Measurements from ENCODE around the gene ERICH6. TPM values are rescaled to one million over a fixed set of nuclear protein-coding genes. Genes with fewer than 3 reads are reported as not detected.

ERICH6 gene
- total RNA-seq, 2 donors from 2014 or later = not detected

GRCh38 chr3:150697646-150698045, 6.1 kb downstream of the ERICH6 start:
- DNase-seq (ENCODE audit: low spot score) = no peak
- intact Hi-C loops (cut with DNase I) = no loop called here

DNA sequence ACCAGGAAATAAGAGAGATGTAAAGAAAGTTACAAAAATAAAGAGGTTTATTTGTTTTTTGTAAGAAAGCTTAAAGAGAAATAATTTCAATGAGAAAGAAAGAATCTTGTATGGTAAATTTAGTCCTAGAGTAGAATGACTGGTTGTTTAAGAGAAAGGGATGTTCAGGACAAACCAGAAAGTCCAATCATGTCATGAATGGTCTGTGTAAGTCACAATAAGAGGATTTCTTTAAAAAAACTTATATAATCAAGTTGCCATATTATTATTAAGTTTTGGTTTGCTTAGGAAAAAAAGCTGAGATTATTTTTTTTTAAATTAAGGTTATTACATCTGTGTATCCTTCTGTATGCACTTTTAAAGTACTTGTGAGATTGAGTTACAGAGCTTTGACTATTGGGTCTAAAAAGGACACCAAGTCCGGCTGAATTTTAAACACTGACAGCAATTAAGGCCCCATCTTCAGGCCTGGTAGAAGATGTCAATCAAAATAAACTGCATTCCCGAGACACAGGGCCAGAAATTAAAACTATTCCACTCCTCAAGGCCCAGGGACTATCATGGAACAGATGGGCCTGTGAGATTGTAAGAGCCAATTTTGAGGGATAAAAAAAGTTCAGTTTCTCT, 12.2 kb downstream of the ERICH6 start:
- intact Hi-C loops (cut with DNase I) = no loop called here
- DNase-seq (ENCODE audit: low spot score) = no peak

GRCh38 chr3:150687613-150688012, 16.1 kb downstream of the ERICH6 start:
- no peak for DNase-seq (ENCODE audit: low spot score)
- intact Hi-C loops (cut with DNase I) = no loop called here

DNA sequence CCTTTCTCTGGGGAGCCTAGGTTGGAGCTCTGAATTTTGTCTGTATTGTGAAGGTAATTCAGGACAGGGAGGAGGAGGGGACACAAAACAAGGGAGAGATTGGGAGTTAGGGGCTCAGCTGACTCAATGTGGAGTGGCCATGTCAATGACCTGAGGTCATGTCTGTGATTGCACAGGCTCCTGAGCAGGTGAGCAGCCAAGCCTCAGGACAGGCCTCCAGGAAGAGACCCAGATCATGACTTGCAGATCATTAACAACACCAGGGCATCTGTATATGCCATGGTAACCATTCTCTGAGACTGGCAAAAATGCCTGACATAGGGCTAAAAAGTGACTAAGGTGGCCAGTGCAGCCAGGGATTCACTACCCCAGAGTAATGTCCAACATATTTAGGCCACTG, 20.9 kb downstream of the ERICH6 start:
- DNase-seq (ENCODE audit: low spot score) = no peak
- intact Hi-C loops (cut with DNase I) = no loop called here

DNA sequence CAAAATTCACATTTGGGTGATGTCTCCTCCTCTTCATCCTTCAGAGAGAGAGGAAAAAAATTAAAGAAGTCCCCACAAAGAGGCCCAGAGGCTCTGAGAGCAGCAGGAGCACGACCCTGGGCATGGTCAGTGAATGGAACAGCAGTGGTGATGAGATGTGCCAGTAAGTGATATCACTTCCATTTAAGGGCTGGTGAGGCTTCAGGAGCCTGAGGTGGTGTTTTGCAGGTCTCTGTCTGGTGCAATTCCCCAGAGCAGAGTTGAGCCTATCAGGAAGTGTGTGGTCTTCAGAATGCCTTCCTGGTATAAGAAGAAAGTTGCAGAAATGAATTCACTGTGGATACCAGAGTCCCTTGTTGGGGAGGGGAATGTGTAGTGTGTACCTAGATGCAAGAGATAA, 21.4 kb downstream of the ERICH6 start:
- no peak for DNase-seq (ENCODE audit: low spot score)

DNA sequence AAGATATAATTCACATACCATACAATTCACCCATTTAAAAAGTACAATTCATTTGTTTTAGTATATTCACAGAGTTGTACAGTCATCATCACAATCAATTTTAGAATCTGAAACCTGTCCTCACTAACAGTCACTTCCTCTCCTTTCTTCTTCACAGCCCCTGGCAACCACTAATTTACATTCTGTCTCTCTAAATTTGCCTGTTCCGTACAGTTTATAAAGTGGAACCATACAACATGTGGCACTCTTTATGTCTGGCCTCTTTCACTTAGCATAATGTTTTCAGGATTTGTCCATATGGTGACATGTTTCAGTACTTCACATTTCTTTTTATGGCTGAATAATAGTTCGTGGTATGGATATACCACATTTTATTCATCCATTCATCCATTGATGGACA, 22.7 kb downstream of the ERICH6 start:
- DNase-seq (ENCODE audit: low spot score) = no peak
- intact Hi-C loops (cut with DNase I) = no loop called here

More for the DNA sequence above, 21.4 kb downstream of the ERICH6 start:
- intact Hi-C loops (cut with DNase I) = no loop called here

GRCh38 chr3:150680562-150680961, 23.2 kb downstream of the ERICH6 start:
- intact Hi-C loops (cut with DNase I) = no loop called here
- DNase-seq (ENCODE audit: low spot score) = no peak

- intact Hi-C loops (cut with DNase I) = no loop called here
- no peak for DNase-seq (ENCODE audit: low spot score)
These were observed 28.1 kb downstream of the ERICH6 start for GRCh38 chr3:150675587-150675986.

DNA sequence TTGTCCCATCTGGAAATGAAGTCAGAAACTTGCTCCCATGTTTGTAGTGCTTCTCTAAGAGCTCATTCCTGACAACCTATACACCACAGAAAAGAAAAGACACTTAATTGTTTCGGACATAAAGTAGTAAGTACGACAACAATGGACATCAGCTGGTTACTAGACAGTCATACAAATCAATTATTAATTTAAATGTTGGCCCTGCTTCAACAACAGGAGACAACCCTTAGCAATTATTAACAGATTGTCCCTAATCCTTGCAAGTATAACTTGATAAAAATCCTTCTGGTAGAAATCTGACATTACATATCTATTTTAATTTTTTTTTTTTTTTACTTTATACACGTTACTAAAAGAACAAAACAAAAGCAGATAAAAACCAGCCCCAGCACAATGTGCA, 29.8 kb downstream of the ERICH6 start:
- intact Hi-C loops (cut with DNase I) = no loop called here

DNA sequence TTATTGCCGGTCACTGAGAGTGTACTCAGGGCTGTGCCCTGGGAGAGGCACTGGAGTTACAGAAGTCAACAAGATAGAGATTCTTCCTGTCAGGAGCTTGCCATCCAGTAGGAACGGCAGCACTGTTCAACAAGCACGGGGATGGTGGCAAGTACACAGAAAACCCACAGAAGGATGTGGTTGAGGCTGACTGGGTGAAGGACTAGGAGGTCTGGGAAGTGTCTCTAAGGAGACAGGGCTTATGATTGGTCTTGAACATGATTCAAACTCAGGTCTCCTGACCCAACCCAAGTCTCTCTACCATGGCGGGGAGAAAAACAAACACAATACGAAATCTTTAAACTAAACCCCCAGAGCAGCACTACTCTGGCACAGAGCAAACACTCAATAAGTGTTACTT, 37.6 kb downstream of the ERICH6 start:
- no peak for DNase-seq (ENCODE audit: low spot score)
- intact Hi-C loops (cut with DNase I) = no loop called here

More for the DNA sequence above, 29.8 kb downstream of the ERICH6 start:
- no peak for DNase-seq (ENCODE audit: low spot score)

GRCh38 chr3:150663461-150663860, 40.3 kb downstream of the ERICH6 start:
- intact Hi-C loops (cut with DNase I) = no loop called here
- DNase-seq (ENCODE audit: low spot score) = no peak

DNA sequence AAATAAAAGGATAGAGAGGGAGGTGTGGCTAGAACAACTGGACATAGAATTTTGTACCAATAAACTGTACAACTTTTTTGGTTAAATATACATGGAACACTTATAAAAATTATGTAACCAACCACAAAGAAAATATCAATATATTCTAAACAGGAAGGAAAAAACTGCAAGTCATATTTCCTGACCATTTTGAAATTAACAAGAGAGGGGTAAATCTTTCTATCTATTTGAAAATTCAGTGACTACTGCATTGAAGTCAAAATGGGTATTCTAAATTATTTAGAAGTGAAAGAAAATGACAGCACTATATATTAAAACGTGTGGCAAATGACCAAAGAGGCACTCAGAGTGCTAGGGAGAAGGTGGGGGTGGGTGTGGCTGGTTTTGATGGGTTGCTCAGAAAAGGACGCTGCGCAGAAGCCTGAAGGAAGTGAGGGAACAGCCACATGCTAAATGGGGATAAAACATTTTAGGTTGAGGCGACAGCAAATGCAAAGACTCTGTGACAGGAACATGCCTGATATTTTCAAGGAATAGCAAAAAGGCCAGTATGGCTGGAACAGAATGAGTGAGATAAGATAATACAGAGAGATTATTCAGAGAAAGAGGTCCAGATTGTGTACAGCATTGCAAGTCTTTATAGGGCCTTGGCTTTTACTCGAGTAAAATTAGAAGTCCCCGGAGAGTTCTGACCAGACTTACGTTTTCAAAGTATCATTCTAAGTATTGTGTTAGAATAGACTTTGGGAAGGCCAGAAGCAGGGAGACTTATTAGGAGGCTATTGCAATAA, 41.1 kb downstream of the ERICH6 start:
- intact Hi-C loops (cut with DNase I) = no loop called here
- no peak for DNase-seq (ENCODE audit: low spot score)

DNA sequence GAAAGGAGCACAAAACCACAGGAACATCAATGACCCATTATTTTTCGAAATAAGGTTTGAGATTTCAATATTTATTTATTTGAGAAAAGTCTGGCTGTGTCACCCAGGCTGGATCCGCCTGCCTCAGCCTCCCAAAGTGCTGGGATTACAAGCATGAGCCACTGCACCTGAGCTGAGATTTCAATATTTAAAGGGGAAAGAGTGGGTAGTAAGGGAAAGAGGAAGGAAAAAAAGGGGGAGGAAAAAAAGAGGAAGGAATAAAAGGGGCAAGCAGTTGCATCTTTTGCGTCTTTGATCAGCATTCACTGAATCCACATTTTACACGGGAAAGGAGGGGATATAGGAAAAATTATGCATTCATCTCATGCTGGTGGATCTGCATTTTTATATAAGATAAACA, 47.4 kb downstream of the ERICH6 start:
- no peak for DNase-seq (ENCODE audit: low spot score)
- intact Hi-C loops (cut with DNase I) = no loop called here

DNA sequence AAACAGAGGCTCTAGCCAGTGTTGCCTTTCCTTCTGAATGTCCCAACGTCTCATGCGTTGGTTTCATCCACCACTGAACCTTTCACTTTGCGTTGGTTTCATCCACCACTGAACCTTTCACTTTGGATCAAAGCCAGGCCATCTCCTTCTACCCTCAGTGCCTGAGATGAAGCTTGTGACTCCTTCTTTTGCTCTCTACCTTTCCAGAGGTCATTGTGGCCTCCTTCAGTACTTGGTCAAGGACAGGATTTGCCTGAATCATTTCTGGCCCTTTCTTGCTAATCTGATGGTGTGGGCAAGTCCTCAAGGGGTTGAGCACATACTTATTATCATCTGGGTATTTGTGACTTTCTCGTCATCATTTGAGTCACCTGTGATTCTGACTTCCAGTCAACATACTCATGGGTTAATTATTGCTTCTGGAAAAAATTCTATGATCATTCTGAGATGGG, 50.6 kb downstream of the ERICH6 start:
- no peak for DNase-seq (ENCODE audit: low spot score)
- intact Hi-C loops (cut with DNase I) = no loop called here

GRCh38 chr3:150640256-150640655, 63.5 kb downstream of the ERICH6 start:
- intact Hi-C loops (cut with DNase I) = no loop called here

DNA sequence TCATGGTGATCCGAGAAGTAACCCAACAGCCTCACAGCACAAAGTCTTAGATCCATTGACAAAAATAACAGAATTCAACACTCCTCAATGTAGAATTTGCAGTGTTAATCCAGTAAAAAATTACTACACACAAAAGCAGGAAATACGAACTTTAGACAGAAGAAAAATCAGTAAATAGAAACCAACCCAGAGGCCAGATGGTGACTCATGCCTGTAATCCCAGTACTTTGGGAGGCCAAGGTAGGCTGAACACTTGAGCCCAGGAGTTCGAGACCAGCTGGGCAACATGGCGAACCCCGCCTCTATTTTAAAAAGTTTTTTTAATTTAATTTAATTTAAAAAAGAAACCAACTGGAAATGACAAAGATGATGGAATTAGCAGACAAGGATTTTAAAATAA, 64.5 kb downstream of the ERICH6 start:
- intact Hi-C loops (cut with DNase I) = no loop called here
- no peak for DNase-seq (ENCODE audit: low spot score)

More at GRCh38 chr3:150640256-150640655, 63.5 kb downstream of the ERICH6 start:
- DNase-seq (ENCODE audit: low spot score) = no peak

GRCh38 chr3:150636258-150636657, 67.5 kb downstream of the ERICH6 start:
- intact Hi-C loops (cut with DNase I) = no loop called here
- no peak for DNase-seq (ENCODE audit: low spot score)

- intact Hi-C loops (cut with DNase I) = no loop called here
- no peak for DNase-seq (ENCODE audit: low spot score)
These were observed 68.2 kb downstream of the ERICH6 start for GRCh38 chr3:150635526-150635925.

DNA sequence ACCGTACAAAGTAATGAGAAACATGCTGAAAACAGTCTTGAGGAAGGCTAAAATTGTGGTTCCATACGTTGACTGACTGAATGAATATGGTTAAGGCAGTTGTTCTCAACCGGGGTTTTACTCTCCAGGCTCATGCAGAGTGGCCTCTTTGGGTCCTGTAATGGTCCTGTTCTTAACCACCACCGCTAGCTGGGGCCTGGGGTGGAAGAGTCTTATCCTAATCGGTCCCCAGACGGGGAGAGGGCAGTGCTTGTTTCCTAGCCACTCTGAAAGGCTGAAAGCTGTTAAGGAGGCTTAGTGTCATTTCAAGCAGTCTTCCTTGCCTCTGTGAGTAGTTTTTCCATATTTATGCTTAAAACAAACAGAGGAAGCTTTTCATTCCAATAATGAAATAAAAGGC, 68.6 kb downstream of the ERICH6 start:
- no peak for DNase-seq (ENCODE audit: low spot score)
- intact Hi-C loops (cut with DNase I) = no loop called here

- DNase-seq (ENCODE audit: low spot score) = no peak
- intact Hi-C loops (cut with DNase I) = no loop called here
These were observed 72.1 kb downstream of the ERICH6 start for GRCh38 chr3:150631515-150632221.
